Measurements from ENCODE around the gene PAX8.

The PAX8 gene

DNA sequence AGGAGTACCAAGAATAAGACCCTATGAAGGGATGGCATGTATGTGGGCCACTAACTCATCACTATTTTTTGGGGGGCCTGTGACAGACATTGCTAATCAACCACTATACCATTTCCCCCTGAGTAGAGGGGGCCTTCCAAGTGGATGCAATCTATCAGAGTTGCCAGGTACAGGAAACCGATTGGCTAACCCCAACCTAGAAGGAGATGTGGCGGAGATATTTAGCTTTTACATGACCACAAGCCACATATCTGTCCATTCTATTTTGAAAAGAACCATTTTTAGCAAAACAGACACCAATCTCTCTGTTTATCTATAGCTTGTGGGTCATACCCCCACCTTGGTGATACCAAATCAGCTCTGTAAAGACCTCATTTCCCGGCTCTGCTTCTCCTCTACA lies 51.0 kb downstream of the PAX8 start:
- no peak overlapping the region for H3K18ac ChIP-seq (ENCODE audit: low read length)
- no peak overlapping the region for H2BK15ac ChIP-seq (replicated peaks; ENCODE audit: low read depth)
- H3K79me1 ChIP-seq (ENCODE audit: low read length): no peaks in the 10 kb centered on the region
- H4K5ac ChIP-seq (ENCODE audit: low read length): no peak overlapping the region
- H3K4me2 ChIP-seq (ENCODE audit: low read length): no peak overlapping the region
- no peak overlapping the region for H3K27ac ChIP-seq (ENCODE audit: low read depth, low read length)
- no peaks in the 10 kb centered on the region for H3K79me2 ChIP-seq (ENCODE audit: control insufficient read depth, insufficient read depth, low read length)
- no peak overlapping the region for H2BK5ac ChIP-seq (ENCODE audit: low read length)
- H3K36me3 ChIP-seq (ENCODE audit: control insufficient read depth, insufficient read depth, low read length): no peaks in the 10 kb centered on the region
- H3K56ac ChIP-seq (ENCODE audit: low read length): no peak overlapping the region
- no peak for DNase-seq
- H3K9ac ChIP-seq (ENCODE audit: low read length): no peak overlapping the region
- no peaks in the 10 kb centered on the region for H3K27me3 ChIP-seq (ENCODE audit: insufficient read depth, low read length, poor library complexity)
- no peak overlapping the region for H3K4ac ChIP-seq (ENCODE audit: low read depth, low read length)
- WGBS (ENCODE audit: extremely low coverage, insufficient coverage, low lambda C conversion rate): no CpG with 5 or more reads among the region's 3 CpGs
- no peak overlapping the region for H3K23ac ChIP-seq (ENCODE audit: low read length)
- H3K4me3 ChIP-seq (ENCODE audit: low read length): no peak overlapping the region
- no peak overlapping the region for H2BK120ac ChIP-seq (ENCODE audit: low read depth, low read length)
- no peaks in the 10 kb centered on the region for H3K4me1 ChIP-seq (ENCODE audit: control insufficient read depth, low read depth, low read length)
- no peak overlapping the region for H4K8ac ChIP-seq (ENCODE audit: low read depth, low read length)
- H2AK5ac ChIP-seq (ENCODE audit: low read length): no peak overlapping the region

DNA sequence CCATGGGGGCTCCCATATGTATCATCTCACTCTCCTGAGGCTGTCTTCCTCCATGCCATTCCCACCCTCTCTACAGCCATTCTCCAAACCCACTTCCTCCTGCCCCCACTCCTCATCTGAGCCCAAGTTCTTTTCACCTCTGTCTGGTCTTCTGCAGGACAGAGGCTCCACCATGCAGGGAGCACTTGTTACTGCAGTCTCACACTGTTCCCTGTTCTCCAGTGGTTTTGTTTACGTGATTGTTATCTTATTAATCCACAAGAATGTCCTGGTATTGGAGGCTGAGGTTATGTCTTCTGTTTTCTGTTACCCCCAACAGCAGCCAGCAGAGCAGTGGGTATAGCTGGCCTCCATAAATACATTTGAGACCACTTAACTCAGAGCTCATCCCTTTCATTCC lies 51.4 kb downstream of the PAX8 start:
- no peak overlapping the region for H4K8ac ChIP-seq (ENCODE audit: low read depth, low read length)
- no peak overlapping the region for H2BK15ac ChIP-seq (replicated peaks; ENCODE audit: low read depth)
- no peak overlapping the region for H3K23ac ChIP-seq (ENCODE audit: low read length)
- peak; percentile 72 for DNase-seq
- H3K9ac ChIP-seq (ENCODE audit: low read length): no peak overlapping the region
- H4K5ac ChIP-seq (ENCODE audit: low read length): no peak overlapping the region
- no CpG with 5 or more reads among the region's 1 CpG for WGBS (ENCODE audit: extremely low coverage, insufficient coverage, low lambda C conversion rate)
- no peak overlapping the region for H3K4ac ChIP-seq (ENCODE audit: low read depth, low read length)
- no peaks in the 10 kb centered on the region for H3K79me2 ChIP-seq (ENCODE audit: control insufficient read depth, insufficient read depth, low read length)
- no peaks in the 10 kb centered on the region for H3K36me3 ChIP-seq (ENCODE audit: control insufficient read depth, insufficient read depth, low read length)
- H3K79me1 ChIP-seq (ENCODE audit: low read length): no peaks in the 10 kb centered on the region
- no peak overlapping the region for H3K18ac ChIP-seq (ENCODE audit: low read length)
- H3K27ac ChIP-seq (ENCODE audit: low read depth, low read length): no peak overlapping the region
- no peak overlapping the region for H2BK120ac ChIP-seq (ENCODE audit: low read depth, low read length)
- no peak overlapping the region for H3K56ac ChIP-seq (ENCODE audit: low read length)
- H2BK5ac ChIP-seq (ENCODE audit: low read length): no peak overlapping the region
- no peak overlapping the region for H2AK5ac ChIP-seq (ENCODE audit: low read length)
- no peak overlapping the region for H3K4me3 ChIP-seq (ENCODE audit: low read length)
- H3K27me3 ChIP-seq (ENCODE audit: insufficient read depth, low read length, poor library complexity): no peaks in the 10 kb centered on the region
- no peak overlapping the region for H3K4me2 ChIP-seq (ENCODE audit: low read length)
- no peaks in the 10 kb centered on the region for H3K4me1 ChIP-seq (ENCODE audit: control insufficient read depth, low read depth, low read length)

DNA sequence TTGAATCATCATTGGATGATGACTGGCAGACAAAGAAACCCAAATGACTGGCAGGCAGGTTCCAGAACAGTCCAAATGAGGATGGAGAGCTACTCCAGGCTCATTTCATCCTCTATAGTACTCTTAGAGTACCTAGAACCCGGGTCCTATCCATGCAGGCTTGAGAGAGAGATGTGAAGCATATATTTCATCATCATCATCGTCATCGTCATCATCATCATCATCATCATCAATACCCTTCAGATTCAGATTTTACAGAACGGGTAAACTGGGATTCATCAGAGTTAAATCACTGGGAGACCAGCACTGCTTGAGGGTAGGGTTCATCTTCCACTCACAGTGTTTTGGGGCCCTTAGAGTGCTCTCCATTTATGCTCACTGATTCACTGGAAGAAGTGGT lies 52.3 kb downstream of the PAX8 start:
- H3K9ac ChIP-seq (ENCODE audit: low read length): no peak overlapping the region
- H2BK120ac ChIP-seq (ENCODE audit: low read depth, low read length): no peak overlapping the region
- H3K36me3 ChIP-seq (ENCODE audit: control insufficient read depth, insufficient read depth, low read length): no peaks in the 10 kb centered on the region
- DNase-seq: no peak
- H2AK5ac ChIP-seq (ENCODE audit: low read length): no peak overlapping the region
- H3K79me1 ChIP-seq (ENCODE audit: low read length): no peaks in the 10 kb centered on the region
- WGBS (ENCODE audit: extremely low coverage, insufficient coverage, low lambda C conversion rate): no CpG with 5 or more reads among the region's 4 CpGs
- H3K27me3 ChIP-seq (ENCODE audit: insufficient read depth, low read length, poor library complexity): no peaks in the 10 kb centered on the region
- no peaks in the 10 kb centered on the region for H3K79me2 ChIP-seq (ENCODE audit: control insufficient read depth, insufficient read depth, low read length)
- no peak overlapping the region for H3K56ac ChIP-seq (ENCODE audit: low read length)
- no peak overlapping the region for H4K8ac ChIP-seq (ENCODE audit: low read depth, low read length)
- H3K18ac ChIP-seq (ENCODE audit: low read length): no peak overlapping the region
- no peak overlapping the region for H2BK5ac ChIP-seq (ENCODE audit: low read length)
- no peak overlapping the region for H3K4me3 ChIP-seq (ENCODE audit: low read length)
- no peak overlapping the region for H2BK15ac ChIP-seq (replicated peaks; ENCODE audit: low read depth)
- H4K5ac ChIP-seq (ENCODE audit: low read length): no peak overlapping the region
- H3K27ac ChIP-seq (ENCODE audit: low read depth, low read length): no peak overlapping the region
- no peaks in the 10 kb centered on the region for H3K4me1 ChIP-seq (ENCODE audit: control insufficient read depth, low read depth, low read length)
- no peak overlapping the region for H3K4me2 ChIP-seq (ENCODE audit: low read length)
- no peak overlapping the region for H3K4ac ChIP-seq (ENCODE audit: low read depth, low read length)
- H3K23ac ChIP-seq (ENCODE audit: low read length): no peak overlapping the region

DNA sequence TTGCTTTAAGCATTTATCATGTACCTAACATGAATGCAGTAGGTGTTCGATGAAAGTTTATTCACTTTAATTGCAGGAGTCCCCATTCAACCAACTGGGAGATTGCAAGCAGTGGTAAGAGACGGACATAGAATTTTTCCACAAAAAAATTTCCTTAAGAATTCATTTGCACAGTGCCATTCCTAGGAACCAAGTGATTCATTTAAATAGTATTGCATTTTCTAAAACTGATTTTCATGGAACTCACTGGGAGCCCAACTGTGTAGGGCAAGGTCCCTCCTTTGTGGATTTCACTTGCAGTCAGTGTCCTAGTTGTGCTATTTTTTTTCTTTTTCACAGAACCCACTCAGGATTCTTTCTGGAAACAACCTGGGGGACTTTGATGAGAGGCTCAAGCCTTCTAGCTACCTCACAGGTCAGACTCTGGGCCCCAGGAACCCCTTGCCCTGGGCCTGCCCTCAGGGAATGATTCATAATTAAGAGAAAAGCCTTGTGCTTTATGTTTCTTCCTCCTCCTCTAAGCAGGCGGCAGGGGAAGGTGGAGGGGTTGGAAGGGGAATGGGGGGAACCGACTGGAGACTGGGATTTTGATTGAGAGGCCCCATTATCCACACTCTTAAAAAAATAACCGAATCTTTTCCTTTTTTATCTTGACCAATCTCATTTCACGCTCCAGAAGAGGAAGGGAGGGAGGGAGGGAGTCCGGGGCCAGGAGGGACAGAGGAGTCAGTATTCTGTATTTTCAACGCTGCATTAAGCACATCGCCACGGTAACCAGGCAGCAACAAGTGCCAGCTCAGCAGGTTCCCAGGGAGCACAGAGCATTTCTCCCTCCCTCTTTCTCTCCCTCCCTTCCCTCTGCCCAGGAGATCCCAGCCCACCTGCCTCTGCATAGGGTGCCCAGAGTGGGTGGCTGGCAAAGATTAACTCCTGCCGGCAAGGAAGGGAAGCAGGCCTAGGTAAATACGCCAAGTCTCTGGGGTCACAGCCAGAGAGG lies 53.2 kb downstream of the PAX8 start:
- no peaks in the 10 kb centered on the region for H3K4me1 ChIP-seq (ENCODE audit: control insufficient read depth, low read depth, low read length)
- DNase-seq: peak; percentile 83

DNA sequence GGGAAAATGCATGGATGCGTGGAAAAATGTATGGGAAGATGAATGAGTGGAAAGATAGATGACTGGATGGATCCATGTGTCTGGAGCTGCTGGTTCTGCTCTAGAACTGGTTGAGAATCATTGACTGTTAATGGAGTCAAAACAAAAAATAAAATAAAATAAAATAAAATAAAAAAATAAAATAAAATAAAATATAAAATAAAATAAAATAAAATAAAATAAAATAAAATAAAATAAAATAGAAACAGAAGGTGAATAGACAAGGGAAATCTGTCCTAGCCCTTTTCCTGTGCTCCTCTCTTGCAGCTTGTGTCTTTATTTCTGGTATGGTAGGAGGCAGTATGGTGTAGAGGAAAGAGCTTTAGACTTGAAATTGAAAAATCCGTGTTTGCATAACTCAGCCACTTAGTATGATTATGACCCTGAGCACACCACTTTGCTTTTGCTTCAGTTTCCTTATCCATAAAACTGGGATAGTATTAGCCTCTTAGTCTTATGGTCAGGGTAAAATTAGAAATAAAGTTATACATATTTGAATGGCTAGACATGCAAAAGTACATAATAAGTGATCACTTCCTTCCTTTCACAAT lies 54.0 kb downstream of the PAX8 start:
- 100% methylated on average over 1 of the region's 2 CpGs for WGBS (ENCODE audit: extremely low coverage, insufficient coverage, low lambda C conversion rate)
- Histone ChIP-seq H3K23ac (ENCODE audit: low read length) (no peak overlapping the region), H4K5ac (ENCODE audit: low read length) (no peak overlapping the region), H3K4ac (ENCODE audit: low read depth, low read length) (no peak overlapping the region), H4K8ac (ENCODE audit: low read depth, low read length) (no peak overlapping the region), H3K36me3 (ENCODE audit: control insufficient read depth, insufficient read depth, low read length) (no peaks in the 10 kb centered on the region), H3K4me1 (ENCODE audit: control insufficient read depth, low read depth, low read length) (no peaks in the 10 kb centered on the region), H2BK5ac (ENCODE audit: low read length) (no peak overlapping the region), H3K4me3 (ENCODE audit: low read length) (no peak overlapping the region), H3K27ac (ENCODE audit: low read depth, low read length) (no peak overlapping the region), H3K79me1 (ENCODE audit: low read length) (no peaks in the 10 kb centered on the region), H3K27me3 (ENCODE audit: insufficient read depth, low read length, poor library complexity) (no peaks in the 10 kb centered on the region), H3K9ac (ENCODE audit: low read length) (no peak overlapping the region), H3K4me2 (ENCODE audit: low read length) (no peak overlapping the region), H3K18ac (ENCODE audit: low read length) (no peak overlapping the region), H3K79me2 (ENCODE audit: control insufficient read depth, insufficient read depth, low read length) (no peaks in the 10 kb centered on the region), H2BK120ac (ENCODE audit: low read depth, low read length) (no peak overlapping the region), H2AK5ac (ENCODE audit: low read length) (no peak overlapping the region), H3K56ac (ENCODE audit: low read length) (no peak overlapping the region), H2BK15ac (replicated peaks; ENCODE audit: low read depth) (no peak overlapping the region)
- DNase-seq: no peak

More for the DNA sequence above, 53.2 kb downstream of the PAX8 start:
- H4K8ac ChIP-seq (ENCODE audit: low read depth, low read length): no peak overlapping the region
- no peak overlapping the region for H3K56ac ChIP-seq (ENCODE audit: low read length)
- H3K4me2 ChIP-seq (ENCODE audit: low read length): no peak overlapping the region
- no peak overlapping the region for H2BK5ac ChIP-seq (ENCODE audit: low read length)
- H3K4me3 ChIP-seq (ENCODE audit: low read length): no peak overlapping the region
- H4K5ac ChIP-seq (ENCODE audit: low read length): no peak overlapping the region
- no peak overlapping the region for H3K18ac ChIP-seq (ENCODE audit: low read length)
- H3K23ac ChIP-seq (ENCODE audit: low read length): no peak overlapping the region
- H3K9ac ChIP-seq (ENCODE audit: low read length): no peak overlapping the region
- H2AK5ac ChIP-seq (ENCODE audit: low read length): no peak overlapping the region
- H2BK15ac ChIP-seq (replicated peaks; ENCODE audit: low read depth): no peak overlapping the region
- H3K27me3 ChIP-seq (ENCODE audit: insufficient read depth, low read length, poor library complexity): no peaks in the 10 kb centered on the region
- no peaks in the 10 kb centered on the region for H3K79me2 ChIP-seq (ENCODE audit: control insufficient read depth, insufficient read depth, low read length)
- no peak overlapping the region for H2BK120ac ChIP-seq (ENCODE audit: low read depth, low read length)
- no peaks in the 10 kb centered on the region for H3K36me3 ChIP-seq (ENCODE audit: control insufficient read depth, insufficient read depth, low read length)
- H3K27ac ChIP-seq (ENCODE audit: low read depth, low read length): no peak overlapping the region
- H3K4ac ChIP-seq (ENCODE audit: low read depth, low read length): no peak overlapping the region
- H3K79me1 ChIP-seq (ENCODE audit: low read length): no peaks in the 10 kb centered on the region
- WGBS (ENCODE audit: extremely low coverage, insufficient coverage, low lambda C conversion rate): no CpG with 5 or more reads among the region's 12 CpGs

Measured in mesendoderm (in vitro differentiated cells).